ENCODE results near the gene DYRK2. TPM values are rescaled to one million over a fixed set of nuclear protein-coding genes. Genes with fewer than 3 reads are reported as not detected.

The DYRK2 gene
- total and polyA plus RNA-seq, 2 experiments from 2014 or later: 7.1 to 34.1 TPM

DNA sequence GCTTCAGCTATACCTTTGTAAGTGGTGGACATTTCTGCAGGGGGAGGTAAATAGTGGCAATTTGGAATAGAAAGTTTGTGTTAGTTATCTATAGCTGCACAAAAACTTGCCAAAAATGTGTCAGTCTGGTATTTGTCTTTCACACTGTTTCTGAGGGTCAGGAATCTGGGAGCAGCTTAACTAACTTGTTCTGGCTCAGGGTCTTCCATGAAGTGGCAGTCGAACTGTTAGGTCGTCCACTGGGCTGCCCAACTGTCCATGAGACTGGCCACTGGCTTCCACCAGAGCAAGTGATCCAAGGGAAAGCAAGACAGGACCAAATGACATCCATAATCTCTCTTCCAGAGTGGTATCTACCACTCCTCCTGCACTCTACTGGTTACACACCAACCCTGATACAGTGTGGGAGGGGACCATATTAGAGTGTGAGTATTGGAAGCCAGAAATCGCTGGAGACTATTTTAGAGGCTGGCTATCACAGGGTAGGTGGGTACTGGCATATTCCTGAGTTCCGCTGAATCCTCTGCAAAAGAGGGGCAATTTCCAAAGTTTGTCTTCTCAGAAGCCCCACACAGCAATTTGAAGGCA lies 60.9 kb downstream of the DYRK2 start:
- Mint-ChIP-seq H3K36me3 (ENCODE audit: low read depth) (no peaks in the 10 kb centered on the region), H3K9me3 (no peaks in the 10 kb centered on the region), H3K27ac (no peak overlapping the region), H3K4me1 (peaks cover 14% of the 10 kb centered on the region), H3K27me3 (ENCODE audit: insufficient read depth, low read depth, poor library complexity) (no peaks in the 10 kb centered on the region), H3K4me3 (no peak overlapping the region)
- 0 out of 2 replicates have a peak, but pooled peaks cover 4% of the 10 kb centered on the region for H3K9me2 ChIP-seq (ENCODE audit: insufficient read depth)
- H3K27ac ChIP-seq (ENCODE audit: low read depth): no peak overlapping the region
- ATAC-seq (no peak), DNase-seq (ENCODE audit: low spot score) (no peak)
- no peaks in the 10 kb centered on the region for H3K36me3 ChIP-seq (ENCODE audit: insufficient read depth)
- H2AFZ ChIP-seq: no peak overlapping the region
- H3K4me3 ChIP-seq: no peak overlapping the region
- H3K4me1 ChIP-seq (ENCODE audit: insufficient read depth): peaks cover 7% of the 10 kb centered on the region; the same call in 1 of the 2 replicates
- no peak overlapping the region for H3K4me2 ChIP-seq
- H3F3A ChIP-seq (replicated peaks; ENCODE audit: low read depth): no peaks in the 10 kb centered on the region
- H3K79me2 ChIP-seq (replicated peaks; ENCODE audit: insufficient read depth): no peaks in the 10 kb centered on the region
- no peak for TF ChIP-seq STAT1 (IDR thresholded peaks at IDR 0.05; ENCODE audit: unreplicated experiment)
- no peak for TF ChIP-seq ZNF331 (CRISPR knock-in tag; IDR thresholded peaks at IDR 0.05; ENCODE audit: low read depth)
- no peak for TF ChIP-seq NANOG (IDR thresholded peaks at IDR 0.05; ENCODE audit: borderline replicate concordance)
- no peak for TF ChIP-seq EZH2phosphoT487 (IDR thresholded peaks at IDR 0.05; ENCODE audit: unreplicated experiment)
- no peak for TF ChIP-seq POLR2AphosphoS5 (IDR thresholded peaks at IDR 0.05; ENCODE audit: low read depth)
- no peak for TF ChIP-seq JUNB (IDR thresholded peaks at IDR 0.05; ENCODE audit: unreplicated experiment)
- TF ChIP-seq CREB1 (CRISPR knock-in tag; IDR thresholded peaks at IDR 0.05; ENCODE audit: low read depth): no peak
- TF ChIP-seq, protein P1, sequence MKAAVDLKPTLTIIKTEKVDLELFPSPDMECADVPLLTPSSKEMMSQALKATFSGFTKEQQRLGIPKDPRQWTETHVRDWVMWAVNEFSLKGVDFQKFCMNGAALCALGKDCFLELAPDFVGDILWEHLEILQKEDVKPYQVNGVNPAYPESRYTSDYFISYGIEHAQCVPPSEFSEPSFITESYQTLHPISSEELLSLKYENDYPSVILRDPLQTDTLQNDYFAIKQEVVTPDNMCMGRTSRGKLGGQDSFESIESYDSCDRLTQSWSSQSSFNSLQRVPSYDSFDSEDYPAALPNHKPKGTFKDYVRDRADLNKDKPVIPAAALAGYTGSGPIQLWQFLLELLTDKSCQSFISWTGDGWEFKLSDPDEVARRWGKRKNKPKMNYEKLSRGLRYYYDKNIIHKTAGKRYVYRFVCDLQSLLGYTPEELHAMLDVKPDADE (IDR thresholded peaks at IDR 0.05): no peak
- TF ChIP-seq ZNF114 (CRISPR knock-in tag; IDR thresholded peaks at IDR 0.05): no peak
- no peak for TF ChIP-seq EZH2 (IDR thresholded peaks at IDR 0.05; ENCODE audit: low read depth, unreplicated experiment)
- TF ChIP-seq, protein P2, sequence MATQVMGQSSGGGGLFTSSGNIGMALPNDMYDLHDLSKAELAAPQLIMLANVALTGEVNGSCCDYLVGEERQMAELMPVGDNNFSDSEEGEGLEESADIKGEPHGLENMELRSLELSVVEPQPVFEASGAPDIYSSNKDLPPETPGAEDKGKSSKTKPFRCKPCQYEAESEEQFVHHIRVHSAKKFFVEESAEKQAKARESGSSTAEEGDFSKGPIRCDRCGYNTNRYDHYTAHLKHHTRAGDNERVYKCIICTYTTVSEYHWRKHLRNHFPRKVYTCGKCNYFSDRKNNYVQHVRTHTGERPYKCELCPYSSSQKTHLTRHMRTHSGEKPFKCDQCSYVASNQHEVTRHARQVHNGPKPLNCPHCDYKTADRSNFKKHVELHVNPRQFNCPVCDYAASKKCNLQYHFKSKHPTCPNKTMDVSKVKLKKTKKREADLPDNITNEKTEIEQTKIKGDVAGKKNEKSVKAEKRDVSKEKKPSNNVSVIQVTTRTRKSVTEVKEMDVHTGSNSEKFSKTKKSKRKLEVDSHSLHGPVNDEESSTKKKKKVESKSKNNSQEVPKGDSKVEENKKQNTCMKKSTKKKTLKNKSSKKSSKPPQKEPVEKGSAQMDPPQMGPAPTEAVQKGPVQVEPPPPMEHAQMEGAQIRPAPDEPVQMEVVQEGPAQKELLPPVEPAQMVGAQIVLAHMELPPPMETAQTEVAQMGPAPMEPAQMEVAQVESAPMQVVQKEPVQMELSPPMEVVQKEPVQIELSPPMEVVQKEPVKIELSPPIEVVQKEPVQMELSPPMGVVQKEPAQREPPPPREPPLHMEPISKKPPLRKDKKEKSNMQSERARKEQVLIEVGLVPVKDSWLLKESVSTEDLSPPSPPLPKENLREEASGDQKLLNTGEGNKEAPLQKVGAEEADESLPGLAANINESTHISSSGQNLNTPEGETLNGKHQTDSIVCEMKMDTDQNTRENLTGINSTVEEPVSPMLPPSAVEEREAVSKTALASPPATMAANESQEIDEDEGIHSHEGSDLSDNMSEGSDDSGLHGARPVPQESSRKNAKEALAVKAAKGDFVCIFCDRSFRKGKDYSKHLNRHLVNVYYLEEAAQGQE (IDR thresholded peaks at IDR 0.05; ENCODE audit: unreplicated experiment): no peak
- TF ChIP-seq, protein P3, sequence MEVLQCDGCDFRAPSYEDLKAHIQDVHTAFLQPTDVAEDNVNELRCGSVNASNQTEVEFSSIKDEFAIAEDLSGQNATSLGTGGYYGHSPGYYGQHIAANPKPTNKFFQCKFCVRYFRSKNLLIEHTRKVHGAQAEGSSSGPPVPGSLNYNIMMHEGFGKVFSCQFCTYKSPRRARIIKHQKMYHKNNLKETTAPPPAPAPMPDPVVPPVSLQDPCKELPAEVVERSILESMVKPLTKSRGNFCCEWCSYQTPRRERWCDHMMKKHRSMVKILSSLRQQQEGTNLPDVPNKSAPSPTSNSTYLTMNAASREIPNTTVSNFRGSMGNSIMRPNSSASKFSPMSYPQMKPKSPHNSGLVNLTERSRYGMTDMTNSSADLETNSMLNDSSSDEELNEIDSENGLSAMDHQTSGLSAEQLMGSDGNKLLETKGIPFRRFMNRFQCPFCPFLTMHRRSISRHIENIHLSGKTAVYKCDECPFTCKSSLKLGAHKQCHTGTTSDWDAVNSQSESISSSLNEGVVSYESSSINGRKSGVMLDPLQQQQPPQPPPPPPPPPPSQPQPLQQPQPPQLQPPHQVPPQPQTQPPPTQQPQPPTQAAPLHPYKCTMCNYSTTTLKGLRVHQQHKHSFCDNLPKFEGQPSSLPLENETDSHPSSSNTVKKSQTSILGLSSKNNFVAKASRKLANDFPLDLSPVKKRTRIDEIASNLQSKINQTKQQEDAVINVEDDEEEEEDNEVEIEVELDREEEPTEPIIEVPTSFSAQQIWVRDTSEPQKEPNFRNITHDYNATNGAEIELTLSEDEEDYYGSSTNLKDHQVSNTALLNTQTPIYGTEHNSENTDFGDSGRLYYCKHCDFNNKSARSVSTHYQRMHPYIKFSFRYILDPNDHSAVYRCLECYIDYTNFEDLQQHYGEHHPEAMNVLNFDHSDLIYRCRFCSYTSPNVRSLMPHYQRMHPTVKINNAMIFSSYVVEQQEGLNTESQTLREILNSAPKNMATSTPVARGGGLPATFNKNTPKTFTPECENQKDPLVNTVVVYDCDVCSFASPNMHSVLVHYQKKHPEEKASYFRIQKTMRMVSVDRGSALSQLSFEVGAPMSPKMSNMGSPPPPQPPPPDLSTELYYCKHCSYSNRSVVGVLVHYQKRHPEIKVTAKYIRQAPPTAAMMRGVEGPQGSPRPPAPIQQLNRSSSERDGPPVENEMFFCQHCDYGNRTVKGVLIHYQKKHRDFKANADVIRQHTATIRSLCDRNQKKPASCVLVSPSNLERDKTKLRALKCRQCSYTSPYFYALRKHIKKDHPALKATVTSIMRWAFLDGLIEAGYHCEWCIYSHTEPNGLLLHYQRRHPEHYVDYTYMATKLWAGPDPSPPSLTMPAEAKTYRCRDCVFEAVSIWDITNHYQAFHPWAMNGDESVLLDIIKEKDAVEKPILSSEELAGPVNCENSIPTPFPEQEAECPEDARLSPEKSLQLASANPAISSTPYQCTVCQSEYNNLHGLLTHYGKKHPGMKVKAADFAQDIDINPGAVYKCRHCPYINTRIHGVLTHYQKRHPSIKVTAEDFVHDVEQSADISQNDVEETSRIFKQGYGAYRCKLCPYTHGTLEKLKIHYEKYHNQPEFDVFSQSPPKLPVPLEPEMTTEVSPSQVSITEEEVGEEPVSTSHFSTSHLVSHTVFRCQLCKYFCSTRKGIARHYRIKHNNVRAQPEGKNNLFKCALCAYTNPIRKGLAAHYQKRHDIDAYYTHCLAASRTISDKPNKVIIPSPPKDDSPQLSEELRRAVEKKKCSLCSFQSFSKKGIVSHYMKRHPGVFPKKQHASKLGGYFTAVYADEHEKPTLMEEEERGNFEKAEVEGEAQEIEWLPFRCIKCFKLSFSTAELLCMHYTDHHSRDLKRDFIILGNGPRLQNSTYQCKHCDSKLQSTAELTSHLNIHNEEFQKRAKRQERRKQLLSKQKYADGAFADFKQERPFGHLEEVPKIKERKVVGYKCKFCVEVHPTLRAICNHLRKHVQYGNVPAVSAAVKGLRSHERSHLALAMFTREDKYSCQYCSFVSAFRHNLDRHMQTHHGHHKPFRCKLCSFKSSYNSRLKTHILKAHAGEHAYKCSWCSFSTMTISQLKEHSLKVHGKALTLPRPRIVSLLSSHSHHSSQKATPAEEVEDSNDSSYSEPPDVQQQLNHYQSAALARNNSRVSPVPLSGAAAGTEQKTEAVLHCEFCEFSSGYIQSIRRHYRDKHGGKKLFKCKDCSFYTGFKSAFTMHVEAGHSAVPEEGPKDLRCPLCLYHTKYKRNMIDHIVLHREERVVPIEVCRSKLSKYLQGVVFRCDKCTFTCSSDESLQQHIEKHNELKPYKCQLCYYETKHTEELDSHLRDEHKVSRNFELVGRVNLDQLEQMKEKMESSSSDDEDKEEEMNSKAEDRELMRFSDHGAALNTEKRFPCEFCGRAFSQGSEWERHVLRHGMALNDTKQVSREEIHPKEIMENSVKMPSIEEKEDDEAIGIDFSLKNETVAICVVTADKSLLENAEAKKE (CRISPR knock-in tag; IDR thresholded peaks at IDR 0.05): no peak
- TF ChIP-seq, protein P4, sequence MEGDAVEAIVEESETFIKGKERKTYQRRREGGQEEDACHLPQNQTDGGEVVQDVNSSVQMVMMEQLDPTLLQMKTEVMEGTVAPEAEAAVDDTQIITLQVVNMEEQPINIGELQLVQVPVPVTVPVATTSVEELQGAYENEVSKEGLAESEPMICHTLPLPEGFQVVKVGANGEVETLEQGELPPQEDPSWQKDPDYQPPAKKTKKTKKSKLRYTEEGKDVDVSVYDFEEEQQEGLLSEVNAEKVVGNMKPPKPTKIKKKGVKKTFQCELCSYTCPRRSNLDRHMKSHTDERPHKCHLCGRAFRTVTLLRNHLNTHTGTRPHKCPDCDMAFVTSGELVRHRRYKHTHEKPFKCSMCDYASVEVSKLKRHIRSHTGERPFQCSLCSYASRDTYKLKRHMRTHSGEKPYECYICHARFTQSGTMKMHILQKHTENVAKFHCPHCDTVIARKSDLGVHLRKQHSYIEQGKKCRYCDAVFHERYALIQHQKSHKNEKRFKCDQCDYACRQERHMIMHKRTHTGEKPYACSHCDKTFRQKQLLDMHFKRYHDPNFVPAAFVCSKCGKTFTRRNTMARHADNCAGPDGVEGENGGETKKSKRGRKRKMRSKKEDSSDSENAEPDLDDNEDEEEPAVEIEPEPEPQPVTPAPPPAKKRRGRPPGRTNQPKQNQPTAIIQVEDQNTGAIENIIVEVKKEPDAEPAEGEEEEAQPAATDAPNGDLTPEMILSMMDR (conservative IDR thresholded peaks at IDR 0.05; ENCODE audit: low read depth in 2 of 2): no peak
- H4K20me1 ChIP-seq (replicated peaks; ENCODE audit: insufficient read depth): no peaks in the 10 kb centered on the region
- no peaks in the 10 kb centered on the region for H3K27me3 ChIP-seq (ENCODE audit: insufficient read depth)

Measured in GM23338 (cell line).